ENCODE measurements around the gene ARHGEF25. TPM values are rescaled to one million over a fixed set of nuclear protein-coding genes. Genes with fewer than 3 reads are reported as not detected.

ARHGEF25 gene
- total and polyA plus RNA-seq, 2 of the 13 experiments (the other 11 are each of a cell fraction or from before 2014, with no cell fraction given) = 11.5 to 12.5 TPM

DNA sequence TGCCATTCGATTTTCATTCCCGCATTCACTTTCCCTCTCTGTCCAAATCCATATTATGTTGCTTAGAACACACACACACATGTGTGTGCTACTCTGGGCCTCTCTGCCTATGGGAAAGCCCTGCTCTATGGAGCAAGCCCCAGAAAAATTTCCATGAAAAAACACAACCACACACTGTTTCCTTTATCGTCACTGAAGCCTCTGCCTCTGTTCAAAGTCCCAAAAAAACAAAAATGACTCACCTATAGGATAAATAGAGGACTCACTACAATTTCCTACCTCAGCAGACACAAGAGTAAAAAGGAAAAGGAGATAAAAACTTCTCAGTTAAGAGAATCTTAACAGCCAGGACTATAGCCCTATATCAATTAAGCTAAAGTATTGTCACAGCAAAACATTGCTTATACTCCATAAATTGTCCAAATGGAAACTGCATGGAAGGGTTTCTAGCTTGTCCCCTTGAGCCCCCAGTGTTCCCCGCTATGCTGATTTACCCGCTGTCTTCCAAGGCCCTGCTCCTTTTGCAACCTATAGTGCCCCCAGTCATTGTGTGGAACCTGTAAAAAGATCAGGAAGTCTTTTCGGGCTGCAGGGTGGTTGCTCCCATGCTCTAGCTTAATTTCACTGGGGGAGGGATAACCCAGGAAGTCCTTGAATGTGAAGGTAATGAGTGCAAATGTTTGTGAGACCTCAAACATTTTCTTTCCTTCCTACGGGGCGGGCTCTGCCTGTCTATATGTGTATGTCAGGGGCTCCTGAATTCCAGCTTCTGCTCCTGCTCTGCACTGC is 31.4 kb upstream of the ARHGEF25 start (continued):
- TF ChIP-seq ATF2 (CRISPR knock-in tag; IDR thresholded peaks at IDR 0.05) = peak; percentile 45
- TF ChIP-seq ZNF629 (CRISPR knock-in tag; conservative IDR thresholded peaks at IDR 0.05) = no peak
- peak; percentile 52 for TF ChIP-seq HDAC1 (CRISPR knock-in tag; IDR thresholded peaks at IDR 0.05)
- TF ChIP-seq, protein P1, sequence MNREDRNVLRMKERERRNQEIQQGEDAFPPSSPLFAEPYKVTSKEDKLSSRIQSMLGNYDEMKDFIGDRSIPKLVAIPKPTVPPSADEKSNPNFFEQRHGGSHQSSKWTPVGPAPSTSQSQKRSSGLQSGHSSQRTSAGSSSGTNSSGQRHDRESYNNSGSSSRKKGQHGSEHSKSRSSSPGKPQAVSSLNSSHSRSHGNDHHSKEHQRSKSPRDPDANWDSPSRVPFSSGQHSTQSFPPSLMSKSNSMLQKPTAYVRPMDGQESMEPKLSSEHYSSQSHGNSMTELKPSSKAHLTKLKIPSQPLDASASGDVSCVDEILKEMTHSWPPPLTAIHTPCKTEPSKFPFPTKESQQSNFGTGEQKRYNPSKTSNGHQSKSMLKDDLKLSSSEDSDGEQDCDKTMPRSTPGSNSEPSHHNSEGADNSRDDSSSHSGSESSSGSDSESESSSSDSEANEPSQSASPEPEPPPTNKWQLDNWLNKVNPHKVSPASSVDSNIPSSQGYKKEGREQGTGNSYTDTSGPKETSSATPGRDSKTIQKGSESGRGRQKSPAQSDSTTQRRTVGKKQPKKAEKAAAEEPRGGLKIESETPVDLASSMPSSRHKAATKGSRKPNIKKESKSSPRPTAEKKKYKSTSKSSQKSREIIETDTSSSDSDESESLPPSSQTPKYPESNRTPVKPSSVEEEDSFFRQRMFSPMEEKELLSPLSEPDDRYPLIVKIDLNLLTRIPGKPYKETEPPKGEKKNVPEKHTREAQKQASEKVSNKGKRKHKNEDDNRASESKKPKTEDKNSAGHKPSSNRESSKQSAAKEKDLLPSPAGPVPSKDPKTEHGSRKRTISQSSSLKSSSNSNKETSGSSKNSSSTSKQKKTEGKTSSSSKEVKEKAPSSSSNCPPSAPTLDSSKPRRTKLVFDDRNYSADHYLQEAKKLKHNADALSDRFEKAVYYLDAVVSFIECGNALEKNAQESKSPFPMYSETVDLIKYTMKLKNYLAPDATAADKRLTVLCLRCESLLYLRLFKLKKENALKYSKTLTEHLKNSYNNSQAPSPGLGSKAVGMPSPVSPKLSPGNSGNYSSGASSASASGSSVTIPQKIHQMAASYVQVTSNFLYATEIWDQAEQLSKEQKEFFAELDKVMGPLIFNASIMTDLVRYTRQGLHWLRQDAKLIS (CRISPR knock-in tag; IDR thresholded peaks at IDR 0.05) = no peak
- TF ChIP-seq BCL6 (CRISPR knock-in tag; IDR thresholded peaks at IDR 0.05) = peak; percentile 19; the same call in 1 of the 2 replicates

- intact Hi-C loops (cut with micrococcal nuclease; ENCODE audit: unreplicated experiment) = loop anchor here (5.0 kb wide), 1 partner anchor 157 kb away; the partner anchor contains the start of gene AGAP2
- in situ Hi-C loops (cut with HindIII; ENCODE audit: extremely low pct_ligation_motif_present, low pct_unique_long_range_greater_than_20kb) = loop anchor here (5.0 kb wide), 1 partner anchor 42 kb away; no protein-coding TSS in a partner anchor
- no TSS peak for BruUV-seq (replicated peaks)
- TF ChIP-seq SMAD9 (CRISPR knock-in tag; IDR thresholded peaks at IDR 0.05) (no peak), ZNF883 (CRISPR knock-in tag; IDR thresholded peaks at IDR 0.05; ENCODE audit: not compliant biosample characterization) (peak; percentile 21), POLR2AphosphoS2 (IDR thresholded peaks at IDR 0.05; ENCODE audit: low read depth, low read length) (no peak), MAFK (conservative IDR thresholded peaks at IDR 0.05 in 1 of 2, IDR thresholded peaks at IDR 0.05 in 1 of 2; ENCODE audit: low read length in 2 of 2) (no peak), KLF16 (CRISPR knock-in tag; IDR thresholded peaks at IDR 0.05) (no peak), NFE2L1 (CRISPR knock-in tag; IDR thresholded peaks at IDR 0.05; ENCODE audit: borderline replicate concordance) (no peak), GATAD1 (CRISPR knock-in tag; IDR thresholded peaks at IDR 0.05) (no peak), ZBTB10 (CRISPR knock-in tag; IDR thresholded peaks at IDR 0.05; ENCODE audit: borderline replicate concordance) (no peak), ZNF350 (CRISPR knock-in tag; IDR thresholded peaks at IDR 0.05; ENCODE audit: borderline replicate concordance, low read depth) (no peak; the same call in 1 of the 2 replicates)
These were observed 30.8 kb upstream of the ARHGEF25 start for GRCh38 chr12:57580466-57580795.

More at GRCh38 chr12:57580466-57580795, 30.8 kb upstream of the ARHGEF25 start:
- ATAC-seq (no peak), FAIRE-seq (no peak), DNase-seq (ENCODE audit: low spot score) (no peak)
- H4K20me1 ChIP-seq (ENCODE audit: insufficient read depth, low read length) = no peaks in the 10 kb centered on the region
- H3K4me3 ChIP-seq (replicated peaks in 1 of 3; ENCODE audit: insufficient read depth in 1 of 3, low read depth in 2 of 3, low read length in 3 of 3) = peak overlapping the region in 2 of 3 experiments; percentile 10 to 60; a peak in 4 of 6 replicates
- H3K27me3 ChIP-seq (ENCODE audit: control insufficient read depth in 1 of 2, insufficient read depth in 2 of 2, low read length in 2 of 2) = no peaks in the 10 kb centered on the region
- no peaks in the 10 kb centered on the region for H3K9me3 ChIP-seq (ENCODE audit: low read length)
- peaks cover 3 to 25% of the 10 kb centered on the region in 2 experiments for H3K36me3 ChIP-seq (replicated peaks in 1 of 2; ENCODE audit: control insufficient read depth in 1 of 2, insufficient read depth in 2 of 2, low read length in 2 of 2)
- H3K9ac ChIP-seq (ENCODE audit: insufficient read depth, low read depth, low read length) = peak overlapping the region; percentile 78
- POLR2A ChIA-PET = interaction anchor here (0.7 to 4.1 kb wide), 13 partner anchors 11 to 164 kb away, joined by 3 to 35 read pairs (median 4); partner anchors contain the start of genes ARHGEF25, DCTN2, DDIT3 and INHBE
- no peak overlapping the region for H2AFZ ChIP-seq (ENCODE audit: low read length)
- H3K4me1 ChIP-seq (ENCODE audit: insufficient read depth, low read length) = peaks cover 71% of the 10 kb centered on the region
- peaks cover 10% of the 10 kb centered on the region for H3K79me2 ChIP-seq (ENCODE audit: insufficient read depth, low read length)
- peak overlapping the region; percentile 87 for H3K4me2 ChIP-seq (ENCODE audit: low read depth, low read length)
- WGBS (ENCODE audit: low lambda C conversion rate) = 76% methylated on average over 4 of the region's 4 CpGs
- H3K27ac ChIP-seq (ENCODE audit: extremely low read length, insufficient read depth, low read length) = peak overlapping the region; percentile 99
- CTCF ChIA-PET (ENCODE audit: low intra/inter-chr PET ratio, low total read pairs) = interaction anchor here (1.4 kb wide), 1 partner anchor 41 kb away, joined by 4 read pairs; no protein-coding TSS in a partner anchor
